GM18870 (cell line): ENCODE data around the gene XDH.

ENCODE experiments used
- ATAC-seq: cut with Tn5 transposase; IDR thresholded peaks from one replicate; pipeline ENCODE4 v1.9.1; 2021; ENCODE audit warnings: moderate library complexity; ENCODE audit not compliant: unreplicated experiment

XDH gene

DNA sequence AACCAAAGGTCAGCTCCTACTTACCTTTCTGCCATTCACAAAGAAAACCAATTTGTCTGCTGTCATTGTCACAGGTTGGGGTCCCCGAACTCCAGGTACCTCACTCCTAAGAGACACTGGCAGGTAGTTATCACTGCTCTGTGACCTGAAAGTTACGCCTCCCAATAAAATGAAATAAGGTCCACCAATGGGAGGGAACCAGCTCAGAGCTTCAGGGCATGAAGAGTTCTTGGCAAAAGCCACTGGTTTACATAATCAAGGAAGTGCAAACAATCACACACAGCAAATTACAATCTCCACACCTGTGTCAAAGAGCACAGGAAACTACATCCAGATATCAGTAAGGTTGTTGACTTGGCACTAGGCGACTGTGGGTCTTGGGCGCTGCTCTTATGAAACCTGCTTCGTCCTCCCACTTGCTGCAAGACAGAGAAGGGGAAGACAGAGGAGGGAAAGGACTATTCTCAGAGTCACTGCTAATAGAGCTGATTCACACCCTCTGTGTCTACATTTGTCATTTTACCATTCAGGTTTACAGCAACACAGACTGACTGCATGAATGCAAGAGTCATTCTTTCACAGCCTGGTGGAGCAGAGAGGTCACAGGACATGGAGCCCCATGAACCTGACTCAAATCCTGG, at the start of gene XDH:
Gene XDH, minus strand, starts transcription at position 142 of the 641 bp plus-strand sequence. Its CDS starts 76 bp downstream, at position 66.
- ATAC-seq, result no peak

- ATAC-seq, result no peak
Measured at GRCh38 chr2:31457651-31458050, 43.1 kb upstream of the XDH start.

- no peak for ATAC-seq
Measured at GRCh38 chr2:31446848-31447247, 32.3 kb upstream of the XDH start.

DNA sequence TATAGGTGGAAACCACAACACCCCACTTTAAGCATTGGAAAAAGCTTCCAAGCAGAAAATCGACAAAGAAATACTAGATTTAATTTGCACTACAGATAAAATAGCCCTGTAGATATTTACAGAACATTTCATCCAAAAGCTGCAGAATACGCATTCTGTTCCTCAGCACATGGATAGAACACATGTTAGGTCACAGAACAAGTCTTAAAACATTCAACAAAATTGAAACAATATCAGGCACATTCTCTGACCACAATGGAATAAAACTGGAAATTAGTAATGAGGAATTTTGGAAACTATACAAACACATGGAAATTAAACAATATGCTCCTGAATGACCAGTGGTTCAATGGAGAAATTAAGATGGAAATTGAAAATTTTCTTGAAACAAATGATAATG, 27.8 kb upstream of the XDH start:
- no peak for ATAC-seq

- no peak for ATAC-seq
Measured at GRCh38 chr2:31440764-31441163, 26.2 kb upstream of the XDH start.

- no peak for ATAC-seq
Measured at GRCh38 chr2:31434911-31435310, 20.4 kb upstream of the XDH start.

DNA sequence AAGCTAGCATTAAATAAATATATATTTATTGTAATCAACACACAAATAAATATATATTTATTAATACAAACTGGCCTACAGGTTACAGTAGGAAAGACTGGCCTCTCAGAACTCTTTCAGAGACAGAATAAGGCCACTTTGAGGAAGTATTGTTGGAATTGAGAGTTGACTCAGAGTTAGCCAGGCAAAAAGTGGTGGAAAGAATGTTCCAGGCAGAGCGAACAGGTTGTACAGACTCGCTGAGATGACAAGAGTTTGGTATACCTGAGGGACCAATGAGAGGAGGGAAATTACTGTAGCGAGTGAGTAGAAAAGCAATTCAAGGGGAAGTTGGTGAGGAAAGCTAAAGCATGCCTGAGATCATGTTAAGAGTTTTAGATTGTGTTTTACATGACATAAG, 19.0 kb upstream of the XDH start:
- ATAC-seq, result no peak

DNA sequence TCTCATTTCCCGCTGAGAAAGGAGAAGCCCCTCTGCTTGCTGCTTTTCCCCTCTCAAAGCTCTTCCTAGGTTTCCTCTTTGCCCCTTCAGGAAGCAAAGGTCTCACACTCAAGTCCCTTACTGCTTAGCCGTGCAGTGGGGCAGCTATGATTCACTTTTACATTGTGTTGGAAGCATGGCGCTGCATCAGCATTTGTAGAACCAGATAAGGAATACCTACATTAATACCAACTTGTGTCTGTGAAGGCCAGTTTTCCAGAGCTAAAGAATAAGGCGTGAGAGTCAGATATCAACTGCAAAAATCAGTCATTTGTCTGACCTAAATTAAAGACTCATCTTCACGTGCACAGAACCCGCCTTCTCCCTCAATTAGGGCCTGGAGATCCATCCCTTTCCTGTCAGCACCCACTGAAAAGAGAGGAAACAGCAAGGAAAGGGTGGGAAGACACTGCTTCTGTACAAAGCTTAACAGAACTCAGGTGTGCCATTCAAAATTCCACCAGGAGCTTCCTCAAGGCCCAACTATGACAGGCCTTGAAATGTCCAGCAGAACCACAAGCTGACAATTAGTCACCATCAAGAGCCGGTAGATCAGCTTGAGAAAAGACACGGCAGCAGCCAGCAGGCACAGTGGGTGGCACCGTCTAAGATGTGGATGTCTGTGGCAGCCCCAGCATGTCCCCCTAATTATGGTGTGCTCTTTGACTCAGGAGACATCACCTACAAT, 16.1 kb upstream of the XDH start:
- ATAC-seq, result no peak

DNA sequence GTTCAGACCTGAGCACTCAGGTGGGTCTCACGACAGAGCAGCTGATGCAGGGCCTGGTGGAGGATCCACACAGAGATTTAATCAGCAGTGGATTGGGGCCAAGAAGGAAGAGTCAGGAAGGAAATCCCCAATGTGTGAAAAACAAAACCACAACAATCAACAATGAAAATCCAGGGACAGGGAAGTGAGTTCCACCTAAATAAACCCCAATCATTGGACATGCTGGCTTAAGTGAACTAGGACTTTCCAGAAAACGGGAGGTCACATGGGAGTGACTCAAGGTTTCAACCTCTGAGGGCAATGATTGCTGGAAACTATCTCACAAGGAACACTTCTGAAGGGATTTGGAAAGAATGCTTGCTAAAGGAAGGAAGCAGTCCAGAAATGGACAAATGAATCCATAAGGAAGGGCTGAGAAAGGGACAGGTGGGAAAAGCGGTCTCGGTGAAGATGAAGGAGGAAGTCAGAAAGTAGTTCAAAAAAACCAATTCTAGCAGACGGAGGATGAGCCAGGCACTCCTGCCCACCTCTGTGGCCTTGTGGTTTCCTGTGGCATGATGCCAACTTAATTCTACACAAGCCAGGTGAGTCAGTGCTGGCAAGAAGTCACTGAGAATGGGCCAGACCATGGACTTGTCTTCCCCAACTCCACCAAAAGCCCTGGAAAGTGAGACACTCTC, 15.4 kb upstream of the XDH start:
- no peak for ATAC-seq

DNA sequence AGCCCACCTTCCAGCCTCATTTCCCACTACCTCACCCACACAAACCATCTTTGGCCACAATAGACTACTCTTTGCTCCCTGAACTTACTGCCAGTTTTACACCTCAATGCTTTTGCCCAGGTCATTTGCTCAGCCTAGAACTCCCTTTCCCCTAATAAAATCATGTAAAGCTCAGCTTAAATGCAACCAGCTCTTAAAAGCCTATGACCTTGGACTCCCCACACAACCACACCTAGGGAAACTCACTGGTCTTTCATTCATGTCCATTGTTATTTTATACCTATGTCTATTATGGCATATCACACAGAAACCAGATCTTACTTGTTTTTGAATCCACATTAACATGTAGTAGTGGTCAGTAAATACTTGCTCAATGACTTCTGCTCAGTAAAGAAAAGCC, 14.5 kb upstream of the XDH start:
- no peak for ATAC-seq

DNA sequence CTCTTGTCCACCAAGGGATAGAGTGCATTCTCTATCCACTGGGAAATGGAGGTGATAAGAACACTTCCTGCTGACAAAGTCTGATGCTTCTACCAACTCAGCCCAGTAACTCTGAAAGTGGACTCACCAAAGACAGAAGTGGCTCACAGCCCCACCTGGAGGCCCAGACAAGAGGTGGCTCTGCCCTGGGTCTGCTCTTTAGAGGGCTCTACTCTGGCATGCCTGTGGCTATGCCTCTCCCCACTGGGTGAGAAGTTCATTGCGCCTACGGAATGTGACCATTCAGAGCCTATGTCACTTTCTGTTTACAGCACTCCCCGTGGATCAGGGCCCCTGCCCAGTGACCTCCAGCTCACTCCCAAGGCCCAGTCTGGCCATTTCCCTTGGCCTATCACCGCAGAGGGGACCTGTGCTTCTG, 13.5 kb upstream of the XDH start:
- no peak for ATAC-seq

DNA sequence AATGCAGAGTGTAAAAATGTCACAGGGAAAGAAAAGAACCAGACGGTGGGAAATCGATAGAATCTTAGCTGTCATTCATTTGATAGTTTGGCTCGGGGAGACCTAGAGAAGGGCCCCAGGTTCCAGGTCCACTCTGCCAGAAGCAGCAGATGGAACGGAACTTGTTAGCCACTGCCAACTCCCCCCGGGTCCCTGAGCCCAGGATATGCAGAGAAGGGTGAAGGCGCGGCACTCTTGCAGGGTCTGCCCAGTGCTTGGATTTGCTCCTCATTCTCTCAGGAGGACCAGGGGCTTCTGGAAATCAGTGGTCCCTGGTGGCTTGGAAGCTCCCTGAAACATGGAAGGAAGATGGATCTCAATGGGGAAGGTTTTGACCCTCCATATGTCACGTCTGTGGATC, 11.6 kb upstream of the XDH start:
- ATAC-seq, result no peak

DNA sequence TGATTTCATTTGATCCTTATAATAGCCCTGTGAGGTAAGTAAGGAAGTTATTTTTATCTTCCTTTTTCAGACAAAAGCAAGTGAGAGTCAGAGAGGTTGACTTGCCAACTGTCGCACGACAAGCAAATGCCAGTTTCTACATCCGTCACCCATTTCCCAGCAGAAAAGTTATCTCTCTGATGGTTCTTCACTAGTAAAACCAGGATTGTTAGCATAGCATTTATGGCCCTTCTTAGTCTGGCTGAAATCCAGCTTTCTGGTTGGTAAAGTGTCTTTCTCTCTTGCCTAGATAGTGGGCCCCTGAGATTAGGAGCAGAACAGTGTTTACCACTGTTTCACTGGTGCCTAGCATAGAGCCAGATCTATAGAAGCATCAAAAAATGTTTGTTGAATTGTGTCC, 7.1 kb upstream of the XDH start:
- no peak for ATAC-seq

DNA sequence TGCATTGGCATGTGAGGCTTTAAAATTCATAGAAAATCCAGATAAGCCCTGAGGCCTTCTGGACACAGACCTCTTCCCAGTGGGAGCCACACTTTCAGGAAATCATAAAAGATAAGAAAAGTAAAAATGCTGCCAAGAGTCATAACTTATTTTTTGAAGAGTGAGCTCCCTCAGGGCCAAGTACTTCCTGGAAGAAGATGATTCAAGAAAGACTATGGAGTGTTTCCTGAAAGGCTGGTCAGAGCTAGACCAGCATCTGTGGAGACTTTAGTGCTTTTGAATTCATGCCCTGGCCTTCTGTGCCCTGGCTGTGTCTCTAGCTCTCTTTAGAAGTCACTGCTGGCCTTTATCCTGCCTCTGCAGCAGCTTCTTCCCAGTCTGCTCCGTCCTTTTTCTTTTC, 6.4 kb upstream of the XDH start:
- no peak for ATAC-seq

- no peak for ATAC-seq
Measured at GRCh38 chr2:31419386-31419785, 4.8 kb upstream of the XDH start.

DNA sequence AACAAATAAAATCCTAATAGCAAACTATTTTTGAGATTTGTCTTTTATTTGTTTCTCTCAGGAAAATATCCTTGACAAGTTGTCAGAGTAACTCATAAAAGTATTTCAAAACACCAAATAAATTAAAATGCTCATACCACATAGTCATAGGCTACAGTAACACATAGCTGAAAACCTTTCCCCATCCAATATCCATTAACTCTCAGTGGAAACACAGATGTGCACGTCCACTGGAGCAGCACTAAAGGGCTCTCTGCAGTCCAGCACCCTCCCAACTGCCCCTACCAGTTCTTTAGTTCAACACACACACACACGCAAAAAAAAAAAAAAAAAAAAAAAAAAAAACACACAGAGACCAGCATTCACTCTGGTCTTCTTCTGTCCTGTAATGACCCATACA, 879 bp upstream of the XDH start:
- ATAC-seq, result no peak

- ATAC-seq, result no peak
Measured at GRCh38 chr2:31413862-31414550, 536 bp downstream of the XDH start.

- no peak for ATAC-seq
Measured at GRCh38 chr2:31413025-31413424, 1.5 kb downstream of the XDH start.

- ATAC-seq, result no peak
Measured at GRCh38 chr2:31411771-31412170, 2.8 kb downstream of the XDH start.

GRCh38 chr2:31406593-31407385, 7.8 kb downstream of the XDH start:
- no peak for ATAC-seq

DNA sequence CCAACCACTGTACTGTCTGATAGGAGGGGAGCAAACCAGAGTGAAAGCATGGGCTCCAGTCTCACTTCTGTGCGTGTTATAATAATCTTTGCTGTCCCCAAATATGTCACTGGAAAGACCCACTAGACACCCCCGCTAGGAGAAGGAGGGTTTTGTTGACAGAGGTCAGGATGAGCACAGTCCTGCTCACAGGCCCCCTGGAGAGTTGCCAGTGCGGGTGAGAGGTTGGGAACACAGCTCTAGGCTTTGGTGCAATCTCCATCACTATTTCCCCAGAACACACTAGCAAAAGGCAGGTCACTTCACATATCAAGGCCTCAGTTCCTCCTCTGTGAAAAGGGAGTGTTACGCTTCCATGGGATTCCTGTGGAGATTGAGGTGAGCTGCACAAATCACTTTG, 9.7 kb downstream of the XDH start:
- ATAC-seq, result no peak
